Superior temporal gyrus (tissue), 1 donor: Measurements from ENCODE around the gene OPRM1.
"Not testable (repeated sequence)": the region's sequence is repeated elsewhere in the genome, so short reads cannot be mapped to it uniquely, and the experiment has no call there.

ENCODE experiments used
- DNase-seq: peaks from one replicate; pipeline ENCODE4 v3.0.0-alpha.2; 2016; ENCODE audit errors: extremely low spot score

The OPRM1 gene

GRCh38 chr6:154239392-154239791, 200.4 kb downstream of the OPRM1 start:
- DNase-seq = no peak

- not testable (repeated sequence) for DNase-seq
These were observed 202.0 kb downstream of the OPRM1 start for GRCh38 chr6:154241061-154241460.

GRCh38 chr6:154241581-154241980, 202.5 kb downstream of the OPRM1 start:
- DNase-seq = no peak

GRCh38 chr6:154242617-154243357, 203.7 kb downstream of the OPRM1 start:
- no peak for DNase-seq

GRCh38 chr6:154243793-154244750, 205.0 kb downstream of the OPRM1 start:
- DNase-seq = peak; percentile 48

GRCh38 chr6:154245506-154245905, 206.5 kb downstream of the OPRM1 start:
- DNase-seq = no peak

- no peak for DNase-seq
These were observed 207.7 kb downstream of the OPRM1 start for GRCh38 chr6:154246723-154247118.

- DNase-seq = peak; percentile 47
These were observed 208.2 kb downstream of the OPRM1 start for GRCh38 chr6:154247119-154247861.

GRCh38 chr6:154249499-154250298, 210.7 kb downstream of the OPRM1 start:
- no peak for DNase-seq

- no peak for DNase-seq
These were observed 212.1 kb downstream of the OPRM1 start for GRCh38 chr6:154251116-154251515.

GRCh38 chr6:154252678-154253077, 213.6 kb downstream of the OPRM1 start:
- no peak for DNase-seq

- no peak for DNase-seq
These were observed 218.0 kb downstream of the OPRM1 start for GRCh38 chr6:154257067-154257466.

- no peak for DNase-seq
These were observed 219.2 kb downstream of the OPRM1 start for GRCh38 chr6:154258064-154258757.

GRCh38 chr6:154261688-154262397, 222.8 kb downstream of the OPRM1 start:
- DNase-seq = no peak

GRCh38 chr6:154266560-154267099, 227.6 kb downstream of the OPRM1 start:
- no peak for DNase-seq

- no peak for DNase-seq
These were observed 228.6 kb downstream of the OPRM1 start for GRCh38 chr6:154267508-154268106.

GRCh38 chr6:154268486-154268885, 229.4 kb downstream of the OPRM1 start:
- DNase-seq = no peak

- no peak for DNase-seq
These were observed 235.1 kb downstream of the OPRM1 start for GRCh38 chr6:154274168-154274567.
